PC-3 (cell line): ENCODE results near the gene ZEB2.

Experiments used
- EZH2 ChIP-seq: fragments of 300-600 bp; sonication (generic); IDR thresholded peaks from one replicate; pipeline ENCODE4 v1.6.1; 2017; ENCODE audit warnings: antibody characterized with exemption, mild to moderate bottlenecking, low read length; ENCODE audit not compliant: unreplicated experiment
- EZH2phosphoT487 ChIP-seq: fragments of 300-600 bp; sonication (generic); IDR thresholded peaks from 2 replicates; pipeline ENCODE4 v1.6.1; 2018; ENCODE audit warnings: mild to moderate bottlenecking, antibody characterized with exemption, low read length, borderline replicate concordance
- TF ChIP-seq, protein P1 (sequence below): fragments of 300-600 bp; sonication (generic); conservative IDR thresholded peaks from 2 replicates; pipeline ENCODE4 v1.5.1; 2017; ENCODE audit warnings: antibody characterized with exemption, low read depth, mild to moderate bottlenecking, low read length

DNA sequence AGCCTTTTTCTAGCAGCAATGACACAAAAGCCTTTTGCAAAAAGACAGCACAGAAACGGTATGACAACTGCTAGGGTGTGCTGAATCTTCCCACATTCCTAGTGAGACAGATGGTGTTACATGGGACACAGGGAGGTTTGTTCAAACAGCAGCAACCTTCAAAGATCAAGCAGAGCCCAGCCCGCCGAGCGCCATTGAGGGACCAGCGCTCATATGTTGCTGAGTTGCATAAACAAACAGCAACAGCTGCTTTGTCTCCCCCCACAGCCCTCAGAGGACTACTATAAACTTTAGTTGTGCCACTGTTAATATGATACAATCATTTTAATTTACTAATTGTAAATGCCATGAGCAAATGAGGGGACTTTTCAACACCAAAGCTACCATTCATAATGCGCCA, 117.7 kb downstream of the ZEB2 start:
- TF ChIP-seq EZH2: no peak
- TF ChIP-seq, protein P1, sequence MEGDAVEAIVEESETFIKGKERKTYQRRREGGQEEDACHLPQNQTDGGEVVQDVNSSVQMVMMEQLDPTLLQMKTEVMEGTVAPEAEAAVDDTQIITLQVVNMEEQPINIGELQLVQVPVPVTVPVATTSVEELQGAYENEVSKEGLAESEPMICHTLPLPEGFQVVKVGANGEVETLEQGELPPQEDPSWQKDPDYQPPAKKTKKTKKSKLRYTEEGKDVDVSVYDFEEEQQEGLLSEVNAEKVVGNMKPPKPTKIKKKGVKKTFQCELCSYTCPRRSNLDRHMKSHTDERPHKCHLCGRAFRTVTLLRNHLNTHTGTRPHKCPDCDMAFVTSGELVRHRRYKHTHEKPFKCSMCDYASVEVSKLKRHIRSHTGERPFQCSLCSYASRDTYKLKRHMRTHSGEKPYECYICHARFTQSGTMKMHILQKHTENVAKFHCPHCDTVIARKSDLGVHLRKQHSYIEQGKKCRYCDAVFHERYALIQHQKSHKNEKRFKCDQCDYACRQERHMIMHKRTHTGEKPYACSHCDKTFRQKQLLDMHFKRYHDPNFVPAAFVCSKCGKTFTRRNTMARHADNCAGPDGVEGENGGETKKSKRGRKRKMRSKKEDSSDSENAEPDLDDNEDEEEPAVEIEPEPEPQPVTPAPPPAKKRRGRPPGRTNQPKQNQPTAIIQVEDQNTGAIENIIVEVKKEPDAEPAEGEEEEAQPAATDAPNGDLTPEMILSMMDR: no peak
- TF ChIP-seq EZH2phosphoT487: no peak
